H1 (cell line): Measurements from ENCODE around the gene ATP5ME. TPM values are rescaled to one million over a fixed set of nuclear protein-coding genes. Genes with fewer than 3 reads are reported as not detected.

Source experiments
- CTCF ChIA-PET: fragments of 300-600 bp; sonication (Branson Sonifier 250); formaldehyde crosslinking; loops from one replicate; lab custom pipeline; 2021; ENCODE audit not compliant: partially characterized antibody; lab: Charles Lee
- POLR2A ChIA-PET: fragments of 300-600 bp; sonication (Branson Sonifier 250); formaldehyde crosslinking; loops from one replicate; lab custom pipeline; 2021; ENCODE audit warnings: inconsistent platforms; ENCODE audit not compliant: partially characterized antibody; lab: Charles Lee
- DNase-seq, 2 experiments: peaks; one replicate each; pipeline versions ENCODE4 v3.0.0 to v3.0.0-alpha.2; 2010 to 2022; ENCODE audit warnings: low spot score in 2 of 2, low read depth in 1 of 2, mixed read lengths in 1 of 2
- FAIRE-seq: peaks from 2 replicates; lab custom pipeline; 2011; peaks lifted over from hg19 to GRCh38; lab: Jason Lieb, UNC
- H2AFZ ChIP-seq: 2 replicates; pipeline ENCODE4 v1.8.1; 2012; ENCODE audit warnings: low read length, inconsistent platforms
- H2AK5ac ChIP-seq: 2 replicates; pipeline ENCODE4 v1.6.1; 2013; ENCODE audit warnings: low read depth, low read length
- H2BK120ac ChIP-seq: replicated peaks from 2 replicates; pipeline ENCODE3; 2013; ENCODE audit warnings: low read depth, low read length, inconsistent platforms
- H2BK12ac ChIP-seq: 2 replicates; pipeline ENCODE4 v1.6.1; 2013; ENCODE audit warnings: low read depth, low read length
- H2BK15ac ChIP-seq: 2 replicates; pipeline ENCODE4 v1.6.1; 2013; ENCODE audit warnings: low read length
- H2BK20ac ChIP-seq: 2 replicates; pipeline ENCODE4 v1.6.1; 2013; ENCODE audit warnings: low read length
- H2BK5ac ChIP-seq: 2 replicates; pipeline ENCODE4 v1.6.1; 2013; ENCODE audit warnings: low read depth, low read length
- H3K14ac ChIP-seq: 2 replicates; pipeline ENCODE4 v1.6.1; 2013; ENCODE audit warnings: inconsistent platforms; ENCODE audit not compliant: insufficient read length
- H3K18ac ChIP-seq: 2 replicates; pipeline ENCODE4 v1.6.1; 2013; ENCODE audit warnings: low read length; ENCODE audit errors: extremely low read depth
- H3K23ac ChIP-seq: 2 replicates; pipeline ENCODE4 v1.6.1; 2013; ENCODE audit warnings: inconsistent platforms; ENCODE audit not compliant: insufficient read length
- H3K23me2 ChIP-seq: 2 replicates; pipeline ENCODE4 v1.6.1; 2013; ENCODE audit warnings: low read depth, low read length
- H3K27ac ChIP-seq: 2 replicates; pipeline ENCODE4 v1.6.1; 2011; ENCODE audit warnings: low read depth, low read length, inconsistent platforms
- H3K27me3 ChIP-seq, 4 experiments: replicated peaks in 1 of 4; 1 replicate in 1 of 4; 2 replicates in 3 of 4; pipeline versions ENCODE4 v1.6.1 to v1.8.1; 2011 to 2013; ENCODE audit warnings: low read length in 3 of 4, mild to moderate bottlenecking in 3 of 4, inconsistent platforms in 2 of 4, mixed read lengths in 2 of 4, moderate library complexity in 1 of 4; ENCODE audit not compliant: control insufficient read depth in 3 of 4, insufficient read depth in 3 of 4; ENCODE audit errors: extremely low read depth in 1 of 4
- H3K36me3 ChIP-seq, 4 experiments: 2 replicates each; pipeline versions ENCODE4 v1.6.1 to v1.8.1; 2011 to 2013; ENCODE audit warnings: mild to moderate bottlenecking in 4 of 4, low read length in 3 of 4, moderate library complexity in 2 of 4, control low read depth in 1 of 4, inconsistent platforms in 1 of 4; ENCODE audit not compliant: insufficient read depth in 4 of 4, control insufficient read depth in 2 of 4
- H3K4ac ChIP-seq: replicated peaks from 2 replicates; pipeline ENCODE3; 2013; ENCODE audit warnings: low read length, low read depth, mixed read lengths, inconsistent platforms; ENCODE audit not compliant: insufficient read length
- H3K4me1 ChIP-seq, 4 experiments: replicated peaks in 1 of 4; 1 replicate in 1 of 4; 2 replicates in 3 of 4; pipeline versions ENCODE4 v1.6.1 to v1.8.1; 2011 to 2013; ENCODE audit warnings: low read length in 3 of 4, inconsistent platforms in 2 of 4, mixed read lengths in 1 of 4; ENCODE audit not compliant: insufficient read depth in 4 of 4, control insufficient read depth in 3 of 4
- H3K4me2 ChIP-seq, 2 experiments: 2 replicates each; pipeline versions ENCODE4 v1.6.1 to v1.8.1; 2011 to 2013; ENCODE audit warnings: low read depth in 2 of 2, low read length in 2 of 2, control low read depth in 1 of 2, inconsistent platforms in 1 of 2, mild to moderate bottlenecking in 1 of 2; ENCODE audit not compliant: insufficient read depth in 1 of 2
- H3K4me3 ChIP-seq, 4 experiments: fragments of 200-600, 300-600 bp in 1 of 4; sonication (generic), shearing (Covaris generic), sonication (Bioruptor Twin) in 1 of 4; 2 replicates each; pipeline versions ENCODE4 v1.5.1 to v1.8.1; 2011 to 2016; ENCODE audit warnings: low read length in 4 of 4, low read depth in 3 of 4, control low read depth in 2 of 4, inconsistent platforms in 2 of 4, mild to moderate bottlenecking in 2 of 4, mixed read lengths in 1 of 4, moderate library complexity in 1 of 4; ENCODE audit not compliant: insufficient read depth in 2 of 4; ENCODE audit errors: extremely low read depth in 1 of 4
- H3K56ac ChIP-seq: replicated peaks from 2 replicates; pipeline ENCODE3; 2013; ENCODE audit warnings: low read depth, mild to moderate bottlenecking, mixed read lengths, low read length, inconsistent platforms; ENCODE audit not compliant: insufficient read length
- H3K79me1 ChIP-seq: 2 replicates; pipeline ENCODE4 v1.6.1; 2013; ENCODE audit warnings: low read depth, low read length, control low read depth
- H3K79me2 ChIP-seq, 2 experiments: 2 replicates each; pipeline versions ENCODE4 v1.6.1 to v1.8.1; 2012 to 2013; ENCODE audit warnings: low read length in 2 of 2, mild to moderate bottlenecking in 2 of 2, inconsistent platforms in 1 of 2; ENCODE audit not compliant: insufficient read depth in 2 of 2, control insufficient read depth in 1 of 2
- H3K9ac ChIP-seq, 4 experiments: replicated peaks in 1 of 4; 1 replicate in 1 of 4; 2 replicates in 3 of 4; pipeline versions ENCODE4 v1.6.1 to v1.8.1; 2011 to 2013; ENCODE audit warnings: low read depth in 3 of 4, low read length in 3 of 4, control low read depth in 2 of 4, mild to moderate bottlenecking in 2 of 4, moderate library complexity in 2 of 4, inconsistent platforms in 1 of 4; ENCODE audit errors: extremely low read depth in 1 of 4
- H3K9me3 ChIP-seq, 2 experiments: 2 replicates each; pipeline versions ENCODE4 v1.6.1 to v1.8.1; 2012 to 2013; ENCODE audit warnings: mild to moderate bottlenecking in 2 of 2, moderate library complexity in 2 of 2, control low read depth in 1 of 2, inconsistent platforms in 1 of 2, low read depth in 1 of 2, low read length in 1 of 2, mixed read lengths in 1 of 2; ENCODE audit not compliant: insufficient read depth in 2 of 2
- H4K20me1 ChIP-seq, 2 experiments: replicated peaks in 1 of 2; 2 replicates each; pipeline versions ENCODE3 to v1.8.1; 2011 to 2013; ENCODE audit warnings: inconsistent platforms in 2 of 2, low read length in 2 of 2, mild to moderate bottlenecking in 1 of 2; ENCODE audit not compliant: insufficient read depth in 2 of 2, control insufficient read depth in 1 of 2
- H4K5ac ChIP-seq: 2 replicates; pipeline ENCODE4 v1.6.1; 2013; ENCODE audit warnings: low read length, low read depth, mixed read lengths, inconsistent platforms; ENCODE audit not compliant: insufficient read length
- H4K8ac ChIP-seq: 2 replicates; pipeline ENCODE4 v1.8.0; 2013; ENCODE audit warnings: mild to moderate bottlenecking, moderate library complexity, low read length, inconsistent platforms; ENCODE audit not compliant: insufficient read depth; ENCODE audit errors: extremely low read depth
- H4K91ac ChIP-seq: replicated peaks from 2 replicates; pipeline ENCODE3; 2013; ENCODE audit warnings: low read length, mixed read lengths, inconsistent platforms; ENCODE audit not compliant: insufficient read length
- ASH2L ChIP-seq: fragments of 200-600, 300-600 bp; sonication (generic); IDR thresholded peaks from one replicate; pipeline ENCODE4 v1.7.1; 2017; ENCODE audit warnings: low read length
- BRCA1 ChIP-seq: IDR thresholded peaks from 2 replicates; pipeline ENCODE4 v1.6.1; 2012; ENCODE audit warnings: low read depth, low read length, improper control_type of control experiment
- FOSL1 ChIP-seq: IDR thresholded peaks from 2 replicates; pipeline ENCODE4 v1.6.1; 2011; ENCODE audit warnings: mild to moderate bottlenecking, low read depth, low read length, moderate library complexity; ENCODE audit not compliant: insufficient read depth
- GABPA ChIP-seq: IDR thresholded peaks from 2 replicates; pipeline ENCODE4 v1.6.1; 2011; ENCODE audit warnings: mild to moderate bottlenecking, low read length, moderate library complexity, borderline replicate concordance; ENCODE audit not compliant: insufficient read depth
- GTF2F1 ChIP-seq: IDR thresholded peaks from 2 replicates; pipeline ENCODE4 v1.6.1; 2012; ENCODE audit warnings: low read depth, low read length, improper control_type of control experiment, borderline replicate concordance
- PHF8 ChIP-seq: fragments of 200-600 bp; sonication (generic); conservative IDR thresholded peaks from 2 replicates; pipeline ENCODE4 v1.7.1; 2012; ENCODE audit warnings: low read depth, mild to moderate bottlenecking, inconsistent platforms, low read length, moderate library complexity
- SIRT6 ChIP-seq: IDR thresholded peaks from one replicate; pipeline ENCODE4 v1.7.1; 2012; ENCODE audit warnings: low read length, inconsistent platforms
- SP1 ChIP-seq: IDR thresholded peaks from 2 replicates; pipeline ENCODE4 v1.6.1; 2011; ENCODE audit warnings: low read depth, low read length
- SP4 ChIP-seq: IDR thresholded peaks from 2 replicates; pipeline ENCODE4 v1.6.1; 2012; ENCODE audit warnings: low read length, inconsistent platforms
- SRF ChIP-seq: IDR thresholded peaks from 2 replicates; pipeline ENCODE4 v1.6.1; 2011; ENCODE audit warnings: mild to moderate bottlenecking, low read depth, low read length, moderate library complexity
- TAF1 ChIP-seq: IDR thresholded peaks from 2 replicates; pipeline ENCODE4 v1.6.1; 2011; ENCODE audit warnings: mild to moderate bottlenecking, low read depth, low read length
- WGBS, 2 experiments: shearing (Covaris generic) in 1 of 2; methylation state at CpG; one replicate each; pipeline versions ENCODE4 v1.1.6 to v1.1.7; 2013 to 2015; ENCODE audit warnings: low lambda C conversion rate in 2 of 2, mixed read lengths in 2 of 2, inconsistent platforms in 1 of 2, low coverage in 1 of 2, missing lambda C conversion rate in 1 of 2; ENCODE audit not compliant: insufficient replicate concordance in 2 of 2, insufficient coverage in 1 of 2, insufficient read length in 1 of 2; ENCODE audit errors: extremely low coverage in 1 of 2, missing lambda C conversion rate in 1 of 2; 5-methylcytosine and 5-hydroxymethylcytosine counted together
- polyA plus RNA-seq, 7 experiments: library from polyadenylated mRNA; depleted of rRNA in 3 of 7; stranded (reverse) in 5 of 7; unstranded in 2 of 7; fragments of >200 nt in 5 of 7; fragments of 200-250 nt in 2 of 7; gene quantifications; 1 replicate in 5 of 7; 2 replicates in 1 of 7; 4 replicates in 1 of 7; pipeline versions ENCODE4 v1.2.1 to v1.2.3, GENCODE V29; 2011 to 2013; ENCODE audit warnings: missing spikeins in 2 of 7, mixed read lengths in 2 of 7
- total RNA-seq: library from RNA; stranded (reverse); fragmentation: NEBNext Ultra II Directional; extraction: Animal tissue kit (Norgen Biotek cat#: 25700); gene quantifications from 2 replicates; pipeline ENCODE4 v1.2.1, GENCODE V29; 2021

Gene ATP5ME
- total and polyA plus RNA-seq, 2 of the 8 experiments (the other 6 are each of a cell fraction or from before 2014, with no cell fraction given): 375 to 450 TPM

DNA sequence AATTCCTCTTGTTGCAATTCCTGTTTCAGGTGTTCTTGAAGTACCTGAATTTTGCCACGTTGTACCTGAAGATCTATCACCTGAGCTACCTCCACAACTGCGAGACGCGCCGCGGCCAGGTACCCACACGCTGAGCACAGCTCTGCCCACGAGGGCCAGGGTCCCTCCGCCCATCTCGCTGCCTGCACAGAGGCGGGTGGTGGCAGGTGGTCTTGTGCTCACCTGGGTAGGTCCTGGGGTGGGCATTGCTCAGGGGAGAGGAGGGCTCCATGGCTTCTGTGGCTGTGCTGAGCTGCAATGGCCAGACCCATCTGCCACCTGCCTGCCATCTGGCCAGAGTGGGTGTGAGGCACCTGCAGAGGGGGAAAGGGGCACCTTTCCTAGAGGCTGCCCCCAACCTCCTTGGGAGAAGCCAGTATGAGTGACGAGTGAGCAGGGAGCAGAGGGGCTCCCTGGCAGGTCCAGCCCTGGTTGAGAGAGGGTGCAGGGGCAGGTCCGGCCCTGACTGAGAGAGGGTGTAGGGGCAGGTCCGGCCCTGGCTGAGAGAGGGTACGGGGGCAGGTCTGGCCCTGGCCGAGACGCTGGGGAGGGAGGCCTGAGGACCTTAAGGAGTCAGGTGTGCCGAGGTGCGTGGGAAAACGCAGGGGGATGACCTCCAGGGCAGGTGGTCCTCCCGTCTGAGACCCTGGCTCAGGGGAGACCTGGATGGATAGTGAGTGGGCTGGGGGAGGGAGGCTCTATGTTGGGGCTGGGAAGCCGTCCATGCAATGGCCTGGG is 38.0 kb downstream of the ATP5ME start:
- FAIRE-seq (no peak), DNase-seq (no peak)
- H2AFZ ChIP-seq: no peak overlapping the region
- no peak overlapping the region for H3K4me3 ChIP-seq
- H2BK15ac ChIP-seq: no peak overlapping the region
- no peak for TF ChIP-seq SP1
- no peak for TF ChIP-seq TAF1
- TF ChIP-seq GABPA: no peak
- TF ChIP-seq PHF8: no peak
- TF ChIP-seq SP4: no peak
- no peak for TF ChIP-seq SIRT6
- TF ChIP-seq GTF2F1: no peak
- no peak for TF ChIP-seq FOSL1
- no peak for TF ChIP-seq BRCA1
- no peak for TF ChIP-seq SRF
- no peak for TF ChIP-seq ASH2L
- peaks cover 10 to 11% of the 10 kb centered on the region in 2 experiments; a peak in 3 of 4 replicates for H3K9me3 ChIP-seq
- H3K14ac ChIP-seq: no peak overlapping the region
- no peak overlapping the region for H2BK120ac ChIP-seq
- no peak overlapping the region for H2AK5ac ChIP-seq
- H3K27me3 ChIP-seq: no peaks in the 10 kb centered on the region; a peak in 1 of 7 replicates
- H3K27ac ChIP-seq: no peak overlapping the region
- H3K4ac ChIP-seq: no peak overlapping the region
- H4K91ac ChIP-seq: no peak overlapping the region
- H3K23me2 ChIP-seq: no peaks in the 10 kb centered on the region
- H3K23ac ChIP-seq: no peak overlapping the region
- no peak overlapping the region for H2BK5ac ChIP-seq
- no peak overlapping the region for H3K9ac ChIP-seq
- ChIA-PET CTCF (interaction anchor here (0.8 kb wide), 1 partner anchor 34 kb away, joined by 4 read pairs; no protein-coding TSS in a partner anchor), POLR2A (no interaction called here)
- no peak overlapping the region for H3K56ac ChIP-seq
- H2BK12ac ChIP-seq: no peak overlapping the region
- no peaks in the 10 kb centered on the region for H3K4me1 ChIP-seq
- no peak overlapping the region for H3K18ac ChIP-seq
- H4K20me1 ChIP-seq: peaks cover 0 to 2% of the 10 kb centered on the region in 2 experiments
- H3K4me2 ChIP-seq: no peak overlapping the region
- H2BK20ac ChIP-seq: no peak overlapping the region
- no peaks in the 10 kb centered on the region for H3K79me2 ChIP-seq
- no peaks in the 10 kb centered on the region for H3K36me3 ChIP-seq
- no peaks in the 10 kb centered on the region for H3K79me1 ChIP-seq
- H4K5ac ChIP-seq: no peak overlapping the region
- H4K8ac ChIP-seq: no peak overlapping the region
- WGBS, 2 experiments: 89% methylated on average over 22 of the region's 22 CpGs; no CpG with 5 or more reads in 1 of the 2 experiments
